ENCODE measurements around the gene POLD1. TPM values are rescaled to one million over a fixed set of nuclear protein-coding genes. Genes with fewer than 3 reads are reported as not detected.

Gene POLD1
- total and polyA plus RNA-seq, 2 experiments from 2014 or later, result 111 to 173 TPM

- Histone ChIP-seq H3K79me2 (replicated peaks; ENCODE audit: insufficient read depth) (no peaks in the 10 kb centered on the region), H3K27me3 (ENCODE audit: insufficient read depth) (no peaks in the 10 kb centered on the region), H2AFZ (peak overlapping the region; percentile 88; the same call in 1 of the 2 replicates), H3K9me2 (ENCODE audit: insufficient read depth) (0 out of 2 replicates have a peak, but pooled peaks cover under 1% of the 10 kb centered on the region), H3K27ac (ENCODE audit: low read depth) (no peak overlapping the region), H3K36me3 (ENCODE audit: insufficient read depth) (no peaks in the 10 kb centered on the region), H3K4me2 (peak overlapping the region; percentile 55; the same call in 1 of the 2 replicates), H3K4me1 (ENCODE audit: insufficient read depth) (peaks cover 6% of the 10 kb centered on the region; the same call in 1 of the 2 replicates), H4K20me1 (replicated peaks; ENCODE audit: insufficient read depth) (no peaks in the 10 kb centered on the region), H3K4me3 (no peak overlapping the region), H3F3A (replicated peaks; ENCODE audit: low read depth) (no peaks in the 10 kb centered on the region)
- H3K9me3 Mint-ChIP-seq, result peaks cover 97% of the 10 kb centered on the region
- no peaks in the 10 kb centered on the region for H3K4me1 Mint-ChIP-seq
- no peak overlapping the region for H3K4me3 Mint-ChIP-seq
- ATAC-seq (no peak), DNase-seq (ENCODE audit: low spot score) (no peak)
- no peak overlapping the region for H3K27ac Mint-ChIP-seq
- no peak for TF ChIP-seq EZH2 (IDR thresholded peaks at IDR 0.05; ENCODE audit: low read depth, unreplicated experiment)
- peaks cover 54% of the 10 kb centered on the region for H3K36me3 Mint-ChIP-seq (ENCODE audit: low read depth)
- no peaks in the 10 kb centered on the region for H3K27me3 Mint-ChIP-seq (ENCODE audit: insufficient read depth, low read depth, poor library complexity)
Measured at GRCh38 chr19:50450369-50451222, 66.4 kb downstream of the POLD1 start.

GRCh38 chr19:50451223-50451534 is 67.0 kb downstream of the POLD1 start:
- Histone ChIP-seq H3K79me2 (replicated peaks; ENCODE audit: insufficient read depth) (no peaks in the 10 kb centered on the region), H3K4me1 (ENCODE audit: insufficient read depth) (peaks cover 6% of the 10 kb centered on the region; the same call in 1 of the 2 replicates), H3K9me2 (ENCODE audit: insufficient read depth) (0 out of 2 replicates have a peak, but pooled peaks cover 3% of the 10 kb centered on the region), H4K20me1 (replicated peaks; ENCODE audit: insufficient read depth) (no peaks in the 10 kb centered on the region), H3K27me3 (ENCODE audit: insufficient read depth) (no peaks in the 10 kb centered on the region), H3K36me3 (ENCODE audit: insufficient read depth) (no peaks in the 10 kb centered on the region), H3K4me3 (no peak overlapping the region), H2AFZ (peak overlapping the region; percentile 88; the same call in 1 of the 2 replicates), H3K4me2 (peak overlapping the region; percentile 55; the same call in 1 of the 2 replicates), H3K27ac (ENCODE audit: low read depth) (no peak overlapping the region), H3F3A (replicated peaks; ENCODE audit: low read depth) (no peaks in the 10 kb centered on the region)
- no peak overlapping the region for H3K27ac Mint-ChIP-seq
- H3K36me3 Mint-ChIP-seq (ENCODE audit: low read depth), result peaks cover 55% of the 10 kb centered on the region
- peaks cover 2% of the 10 kb centered on the region for H3K27me3 Mint-ChIP-seq (ENCODE audit: insufficient read depth, low read depth, poor library complexity)
- H3K4me3 Mint-ChIP-seq, result no peak overlapping the region
- ATAC-seq (no peak), DNase-seq (ENCODE audit: low spot score) (peak; percentile 22)
- H3K9me3 Mint-ChIP-seq, result peaks cover 97% of the 10 kb centered on the region
- no peaks in the 10 kb centered on the region for H3K4me1 Mint-ChIP-seq
- TF ChIP-seq JUNB (IDR thresholded peaks at IDR 0.05; ENCODE audit: unreplicated experiment), result no peak
- TF ChIP-seq EZH2phosphoT487 (IDR thresholded peaks at IDR 0.05; ENCODE audit: unreplicated experiment), result no peak
- TF ChIP-seq ETS1 (IDR thresholded peaks at IDR 0.05), result no peak
- no peak for TF ChIP-seq EZH2 (IDR thresholded peaks at IDR 0.05; ENCODE audit: low read depth, unreplicated experiment)
- no peak for TF ChIP-seq ZNF331 (CRISPR knock-in tag; IDR thresholded peaks at IDR 0.05; ENCODE audit: low read depth)
- no peak for TF ChIP-seq ZNF114 (CRISPR knock-in tag; IDR thresholded peaks at IDR 0.05)
- TF ChIP-seq CREB1 (CRISPR knock-in tag; IDR thresholded peaks at IDR 0.05; ENCODE audit: low read depth), result no peak
- no peak for TF ChIP-seq STAT1 (IDR thresholded peaks at IDR 0.05; ENCODE audit: unreplicated experiment)
- no peak for TF ChIP-seq ZNF462 (CRISPR knock-in tag; IDR thresholded peaks at IDR 0.05)
- no peak for TF ChIP-seq REST (IDR thresholded peaks at IDR 0.05; ENCODE audit: unreplicated experiment)

All from GM23338 (cell line).